ENCODE measurements around the gene SAMM50. TPM values are rescaled to one million over a fixed set of nuclear protein-coding genes. Genes with fewer than 3 reads are reported as not detected.

Gene SAMM50
- total RNA-seq, 8 experiments from 2014 or later, result 38.8 to 64.8 (median 55.7) TPM

DNA sequence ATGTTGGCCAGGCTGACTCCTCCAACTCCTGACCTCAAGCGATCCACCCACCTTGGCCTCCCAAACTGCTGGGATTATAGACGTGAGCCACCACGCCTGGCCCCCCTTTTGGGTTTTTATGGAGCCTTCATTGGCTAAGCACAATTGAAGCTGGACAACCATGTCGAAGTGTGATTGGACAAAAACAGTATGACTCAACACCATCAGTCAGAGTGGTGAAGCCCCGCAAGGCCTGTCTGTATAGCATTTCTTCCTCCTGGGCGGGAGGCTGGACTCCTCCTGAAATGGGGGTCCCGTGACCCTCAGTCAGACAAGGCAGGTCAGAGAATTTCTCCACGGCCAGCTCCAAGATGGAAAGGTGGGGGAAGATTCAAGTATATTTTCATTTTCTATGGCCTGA is 65.7 kb downstream of the SAMM50 start:
- peaks cover 0 to 10% of the 10 kb centered on the region in 2 donors for H3K4me1 ChIP-seq (replicated peaks in 1 of 2)
- H3K4me3 ChIP-seq, result no peak overlapping the region
- 63 to 100% (median 85%) methylated on average over 1 to 6 of the region's 8 CpGs; no CpG with 5 or more reads in 2 of the 10 experiments for WGBS, 10 experiments
- peak in 2 of 8 experiments; percentile 12 to 41 for ATAC-seq (replicated peaks in 6 of 8)
- in situ Hi-C loops (cut with MboI; ENCODE audit: low pct_unique_long_range_greater_than_20kb in 2 of 9, low sequenced_read_pairs in 9 of 9, unreplicated experiment in 9 of 9), result loop anchor here in 1 of 9 experiments (25.0 kb wide), 1 partner anchor 616 kb away; no protein-coding TSS in a partner anchor
- H3K27ac ChIP-seq, result no peak overlapping the region

DNA sequence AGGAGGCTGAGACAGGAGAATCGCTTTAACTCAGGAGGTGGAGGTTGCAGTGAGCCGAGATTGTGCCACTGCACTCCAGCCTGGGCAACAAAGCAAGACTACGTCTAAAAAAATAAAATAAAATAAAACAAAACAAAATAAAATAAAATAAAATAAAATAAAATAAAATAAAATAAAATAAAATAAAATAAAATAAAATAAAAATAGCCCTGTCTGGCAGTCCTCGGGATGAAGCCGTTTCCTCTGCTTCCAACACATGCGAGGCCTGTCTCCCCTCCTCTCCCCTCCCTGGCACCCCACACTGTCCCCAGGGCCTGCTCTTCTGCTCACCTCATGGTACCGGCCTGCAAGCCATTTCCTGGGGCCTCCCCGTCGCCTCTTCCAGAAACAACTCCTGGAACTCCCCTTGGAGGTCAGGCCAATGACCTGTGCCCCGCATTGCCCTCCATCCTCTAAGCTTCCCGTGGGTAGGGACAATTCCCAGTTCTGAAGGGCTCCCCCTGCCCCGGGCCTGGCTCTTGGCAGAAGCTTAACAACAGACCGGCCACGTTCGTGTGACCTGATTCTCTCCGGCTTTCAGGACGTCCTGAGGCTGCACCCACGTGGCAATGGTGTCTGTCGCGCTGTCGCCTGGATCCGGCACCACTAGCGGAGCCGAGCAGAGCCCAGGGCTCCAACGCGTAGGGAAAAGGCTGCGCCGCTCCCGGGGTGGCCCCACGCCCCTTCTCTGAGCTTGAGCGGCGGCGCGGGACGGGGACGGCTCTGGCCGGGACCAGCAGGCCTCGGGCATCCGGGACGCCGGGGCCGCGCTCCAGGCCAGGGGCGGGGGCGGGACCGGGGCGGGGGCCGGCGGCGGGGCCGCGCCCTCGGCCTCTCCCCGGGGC is 68.4 kb downstream of the SAMM50 start:
- peak overlapping the region in 3 of 5 donors; percentile 20 to 24 (median 20) for H3K4me3 ChIP-seq
- in situ Hi-C loops (cut with MboI; ENCODE audit: low pct_unique_long_range_greater_than_20kb in 2 of 9, low sequenced_read_pairs in 9 of 9, unreplicated experiment in 9 of 9), result loop anchor here in 1 of 9 experiments (25.0 kb wide), 1 partner anchor 614 kb away; no protein-coding TSS in a partner anchor
- H3K27ac ChIP-seq, result no peak overlapping the region
- peak; percentile 14 to 82 (median 68) for ATAC-seq (replicated peaks in 6 of 8)
- peaks cover 0 to 10% of the 10 kb centered on the region in 2 donors for H3K4me1 ChIP-seq (replicated peaks in 1 of 2)
- WGBS, 10 experiments, result 31 to 100% (median 70%) methylated on average over 1 to 16 of the region's 54 CpGs; no CpG with 5 or more reads in 1 of the 10 experiments

DNA sequence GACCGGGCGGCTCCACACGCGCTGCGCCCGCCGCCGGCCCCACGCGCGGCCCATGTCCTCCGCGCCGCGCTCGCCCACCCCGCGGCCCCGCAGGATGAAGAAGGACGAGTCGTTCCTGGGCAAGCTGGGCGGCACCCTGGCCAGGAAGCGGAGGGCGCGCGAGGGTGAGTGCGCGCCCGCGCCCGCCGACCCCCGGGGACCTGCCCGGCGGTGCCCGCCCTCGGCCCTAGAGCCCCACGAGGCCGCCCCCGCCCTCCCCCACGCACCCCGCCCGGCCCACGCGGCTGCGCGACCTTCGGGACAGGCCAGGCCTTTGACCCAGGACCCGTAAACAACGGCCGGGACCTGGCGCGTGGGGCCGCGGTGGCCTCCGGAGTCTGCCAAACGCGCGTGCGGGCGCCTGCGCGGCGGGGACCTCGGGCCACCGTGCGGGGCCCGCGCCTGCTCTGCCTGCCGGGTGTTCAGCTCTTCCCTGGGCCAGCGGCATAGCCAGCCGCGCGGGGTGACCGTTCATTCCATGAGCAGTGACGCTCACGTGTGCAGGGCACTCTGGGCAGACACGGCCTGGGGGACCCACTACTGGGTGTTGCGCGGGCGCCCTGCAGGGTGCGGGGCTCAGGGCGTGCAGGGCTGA is 69.2 kb downstream of the SAMM50 start, which contains the start of gene PARVB:
PARVB (plus strand) TSS at position 15 of the 634 bp plus-strand sequence; CDS start at position 53, 38 bp downstream.
- Histone ChIP-seq H3K4me1 (replicated peaks in 1 of 2) (peaks cover 0 to 10% of the 10 kb centered on the region in 2 donors), H3K4me3 (peak within 1 kb of the TSS in 3 of 5 donors; percentile 20 to 24 (median 20)), H3K27ac (no peak within 1 kb of the TSS)
- 0% methylated on average over 2 to 3 of the region's 83 CpGs; no CpG with 5 or more reads in 8 of the 10 experiments for WGBS, 10 experiments
- ATAC-seq (replicated peaks in 6 of 8), result peak in 7 of 8 experiments; percentile 2 to 56 (median 18)
- in situ Hi-C loops (cut with MboI; ENCODE audit: low pct_unique_long_range_greater_than_20kb in 2 of 9, low sequenced_read_pairs in 9 of 9, unreplicated experiment in 9 of 9), result loop anchor here in 1 of 9 experiments (25.0 kb wide), 1 partner anchor 613 kb away; no protein-coding TSS in a partner anchor

DNA sequence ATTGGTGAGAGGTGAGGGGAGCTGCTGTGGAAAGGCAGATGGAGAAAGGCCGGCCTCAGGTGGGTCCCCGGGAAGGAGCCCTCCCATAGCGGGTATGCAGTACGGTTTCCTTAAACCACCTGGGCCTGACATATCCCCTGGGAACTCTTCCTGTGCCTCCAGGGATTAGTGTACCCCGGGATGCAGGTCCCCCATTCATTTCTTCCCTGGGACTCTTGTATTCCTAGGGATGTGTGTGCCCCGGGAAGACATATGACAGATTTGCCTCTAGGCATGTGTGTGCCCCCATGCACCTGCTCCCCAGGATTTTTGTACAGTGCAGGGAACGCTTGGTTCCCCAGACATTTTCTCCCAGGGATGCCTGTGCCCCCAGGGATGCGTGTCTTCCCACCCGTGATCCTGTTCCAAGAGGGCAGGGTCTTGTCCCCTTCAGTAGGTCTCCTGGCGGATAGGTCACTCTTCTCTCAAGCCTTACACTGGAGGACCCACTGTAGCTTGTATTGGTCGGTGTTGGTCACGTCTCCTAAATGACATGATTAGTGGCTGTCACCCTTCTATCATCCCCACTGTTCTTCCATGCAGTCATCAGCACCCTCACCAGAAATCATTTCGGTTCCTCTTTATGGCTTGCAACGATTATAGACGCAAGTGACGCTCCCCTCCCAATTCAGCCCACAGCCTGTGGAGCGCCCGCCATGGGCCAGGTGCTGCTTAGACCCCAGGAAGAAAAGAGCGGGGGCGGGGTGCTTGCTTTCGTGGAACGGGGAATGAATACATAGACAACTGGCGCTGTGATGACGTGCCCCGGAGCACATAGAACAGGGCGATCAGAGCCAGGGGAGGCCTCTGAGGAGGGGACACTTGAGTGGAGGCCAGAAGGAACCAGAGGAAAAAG is 70.2 kb downstream of the SAMM50 start:
- WGBS, 10 experiments, result 44 to 98% (median 83%) methylated on average over 2 to 20 of the region's 26 CpGs; no CpG with 5 or more reads in 2 of the 10 experiments
- Histone ChIP-seq H3K4me3 (no peak overlapping the region), H3K4me1 (replicated peaks in 1 of 2) (peaks cover 0 to 10% of the 10 kb centered on the region in 2 donors), H3K27ac (no peak overlapping the region)
- no peak for ATAC-seq (replicated peaks in 6 of 8)
- in situ Hi-C loops (cut with MboI; ENCODE audit: low pct_unique_long_range_greater_than_20kb in 2 of 9, low sequenced_read_pairs in 9 of 9, unreplicated experiment in 9 of 9), result no loop called here

DNA sequence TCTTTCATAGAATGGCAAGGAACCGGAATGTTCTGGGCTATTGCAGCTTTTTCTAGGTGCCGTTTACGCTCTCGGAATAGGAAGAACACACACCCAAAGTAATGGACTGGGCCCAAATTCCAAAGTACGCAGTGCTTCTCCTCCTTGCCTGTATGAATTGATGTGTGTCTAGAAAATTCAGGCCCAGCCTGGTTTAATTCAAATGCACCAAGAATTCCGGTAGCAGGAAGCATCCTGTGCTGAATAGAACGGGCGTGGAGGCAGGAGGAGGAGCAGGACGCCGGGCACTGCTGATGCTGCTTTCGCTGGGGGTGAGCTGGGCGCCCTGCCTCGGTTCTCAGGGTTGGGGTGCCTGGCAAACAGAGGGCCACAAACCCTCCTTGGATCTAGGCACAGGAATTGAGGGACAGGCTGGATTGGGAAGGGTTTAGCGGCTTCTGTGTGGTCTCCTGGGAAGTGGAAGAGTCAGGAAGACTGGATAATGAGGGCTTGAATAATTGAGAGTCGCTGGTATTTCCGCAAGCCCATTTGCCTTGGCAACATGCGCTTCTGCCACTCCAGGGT is 70.9 kb downstream of the SAMM50 start:
- WGBS, 10 experiments, result 4 to 100% (median 81%) methylated on average over 1 to 7 of the region's 17 CpGs; no CpG with 5 or more reads in 3 of the 10 experiments
- ATAC-seq (replicated peaks in 6 of 8), result peak in 3 of 8 experiments; percentile 32 to 57 (median 44)
- Histone ChIP-seq H3K4me1 (replicated peaks in 1 of 2) (peaks cover 2 to 10% of the 10 kb centered on the region in 2 donors), H3K4me3 (no peak overlapping the region), H3K27ac (no peak overlapping the region)
- in situ Hi-C loops (cut with MboI; ENCODE audit: low pct_unique_long_range_greater_than_20kb in 2 of 9, low sequenced_read_pairs in 9 of 9, unreplicated experiment in 9 of 9), result no loop called here

DNA sequence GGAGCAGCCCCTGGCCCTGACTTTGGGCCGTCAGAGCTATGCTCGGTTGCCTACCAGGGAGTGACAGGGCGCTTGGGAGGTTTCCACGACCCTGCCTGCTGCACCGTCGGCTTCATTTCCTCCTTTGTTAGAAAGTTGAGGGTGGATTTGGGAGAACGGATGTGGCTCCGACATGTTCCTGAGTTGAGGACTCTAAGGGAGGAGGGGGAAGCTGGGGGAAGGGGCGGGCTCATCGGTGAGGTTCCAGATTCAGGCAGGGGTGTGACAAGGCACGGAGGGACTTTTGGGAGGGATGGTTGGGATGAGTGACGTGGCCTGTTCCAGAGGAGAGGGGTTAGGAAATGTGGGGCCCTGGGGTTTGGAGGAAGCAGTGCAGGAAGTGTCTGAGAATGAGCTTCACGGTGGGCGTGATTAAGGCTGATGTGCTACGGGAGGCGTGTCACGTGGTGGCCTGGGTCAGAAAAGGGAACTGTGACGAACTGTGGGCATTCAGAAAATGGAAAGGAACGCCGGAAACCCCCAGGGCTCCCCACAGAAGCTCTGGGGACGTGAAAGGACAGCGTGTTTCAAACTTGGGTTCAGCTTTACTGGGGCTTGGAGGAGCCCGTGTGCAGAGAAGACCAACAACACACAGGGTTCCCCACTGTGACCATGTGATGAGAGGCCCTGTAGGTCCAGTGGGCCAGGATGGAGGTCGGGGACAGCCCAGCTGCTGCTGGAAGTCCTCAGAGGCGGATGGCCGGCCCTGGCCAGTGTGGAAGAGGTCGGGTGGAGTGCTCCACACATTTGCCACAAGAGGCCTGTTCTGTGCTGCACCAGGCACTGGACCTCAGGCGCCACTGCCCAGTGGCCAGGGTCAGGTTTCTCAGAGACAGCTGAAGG is 71.6 kb downstream of the SAMM50 start:
- no peak overlapping the region for H3K27ac ChIP-seq
- H3K4me1 ChIP-seq (replicated peaks in 1 of 2), result peaks cover 7 to 13% of the 10 kb centered on the region in 2 donors
- in situ Hi-C loops (cut with MboI; ENCODE audit: low pct_unique_long_range_greater_than_20kb in 2 of 9, low sequenced_read_pairs in 9 of 9, unreplicated experiment in 9 of 9), result no loop called here
- peak in 2 of 8 experiments; percentile 33 to 61 for ATAC-seq (replicated peaks in 6 of 8)
- no peak overlapping the region for H3K4me3 ChIP-seq
- WGBS, 10 experiments, result 2 to 100% (median 80%) methylated on average over 1 to 10 of the region's 28 CpGs; no CpG with 5 or more reads in 3 of the 10 experiments

DNA sequence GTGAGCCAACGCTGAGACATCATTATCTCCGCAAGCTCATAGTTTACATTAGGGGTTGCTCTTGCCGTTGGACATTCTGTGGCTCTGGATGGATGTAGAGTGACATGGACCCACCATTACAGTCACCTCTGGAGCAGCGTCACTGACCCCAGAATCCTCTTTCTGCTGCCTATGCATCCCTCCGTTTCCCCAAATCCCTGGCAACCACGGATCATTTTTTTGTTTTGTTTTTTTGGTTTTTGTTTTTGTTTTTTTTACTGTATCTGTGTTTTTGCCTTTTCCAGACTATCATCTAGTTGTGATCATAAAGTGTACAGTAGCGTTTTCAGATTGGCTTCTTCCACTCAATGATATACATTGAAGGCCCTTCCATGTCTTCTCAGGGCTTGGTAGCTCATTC is 72.8 kb downstream of the SAMM50 start:
- no peak for ATAC-seq (replicated peaks in 6 of 8)
- H3K27ac ChIP-seq, result no peak overlapping the region

DNA sequence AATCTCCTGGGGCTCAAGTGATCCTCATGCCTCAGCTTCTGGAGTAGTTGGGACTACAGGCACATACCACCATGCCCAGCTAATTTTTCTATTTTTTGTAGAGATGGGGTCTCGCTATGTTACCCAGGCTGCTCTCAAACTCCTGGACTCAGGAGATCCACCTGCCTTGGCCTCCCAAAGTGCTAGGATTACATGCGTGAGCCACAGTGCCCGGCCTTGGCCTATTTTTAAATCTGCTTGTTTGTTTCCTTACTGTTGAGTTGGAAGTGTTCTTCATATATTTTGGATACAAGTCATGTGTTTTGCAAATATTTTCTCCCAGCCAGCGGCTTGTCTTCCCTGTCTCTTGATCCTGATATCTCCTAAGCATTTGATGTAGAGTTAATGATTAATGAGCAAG is 73.8 kb downstream of the SAMM50 start:
- H3K4me3 ChIP-seq, result no peak overlapping the region
- WGBS, 10 experiments, result 83 to 100% (median 100%) methylated on average over 1 to 4 of the region's 4 CpGs; no CpG with 5 or more reads in 1 of the 10 experiments
- H3K27ac ChIP-seq, result no peak overlapping the region
- no peak for ATAC-seq (replicated peaks in 6 of 8)
- in situ Hi-C loops (cut with MboI; ENCODE audit: low pct_unique_long_range_greater_than_20kb in 2 of 9, low sequenced_read_pairs in 9 of 9, unreplicated experiment in 9 of 9), result no loop called here
- H3K4me1 ChIP-seq (replicated peaks in 1 of 2), result peaks cover 7 to 12% of the 10 kb centered on the region in 2 donors

More for the DNA sequence above, 72.8 kb downstream of the SAMM50 start:
- in situ Hi-C loops (cut with MboI; ENCODE audit: low pct_unique_long_range_greater_than_20kb in 2 of 9, low sequenced_read_pairs in 9 of 9, unreplicated experiment in 9 of 9), result no loop called here
- Histone ChIP-seq H3K4me1 (replicated peaks in 1 of 2) (peaks cover 12 to 13% of the 10 kb centered on the region in 2 donors), H3K4me3 (no peak overlapping the region)
- WGBS, 10 experiments, result 68 to 100% (median 83%) methylated on average over 1 to 6 of the region's 7 CpGs

DNA sequence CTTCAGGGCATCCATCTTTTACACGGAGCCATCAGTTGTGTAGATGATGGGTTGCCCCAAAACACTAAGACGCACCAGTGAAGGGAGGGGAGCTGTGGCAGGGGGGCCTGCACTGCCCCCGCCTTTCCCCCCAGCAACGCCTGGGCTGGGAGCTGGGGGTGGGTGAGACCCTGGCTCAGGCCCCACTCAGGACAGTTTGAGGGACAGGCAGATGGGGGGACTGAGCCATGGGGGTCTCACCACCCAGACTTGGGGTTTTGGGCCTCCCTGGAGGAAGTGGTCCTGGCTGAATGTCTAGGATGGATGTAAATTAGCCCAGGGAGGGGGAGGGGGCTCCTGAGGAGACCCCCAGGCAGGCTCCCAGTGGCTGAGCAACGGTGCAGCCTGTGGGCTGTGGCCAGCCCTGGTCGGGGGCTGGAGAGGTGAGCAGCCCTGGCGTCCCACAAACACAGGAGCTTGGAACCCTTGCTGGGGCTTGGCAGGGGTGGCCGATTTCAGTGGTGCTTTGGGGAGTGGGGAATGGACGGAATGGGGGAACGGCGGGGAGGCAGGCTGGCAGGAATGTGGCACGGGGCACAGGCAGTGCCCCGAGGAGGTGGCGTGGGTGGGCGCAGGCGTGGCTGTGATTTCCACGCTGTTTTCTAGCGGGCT is 74.9 kb downstream of the SAMM50 start:
- WGBS, 10 experiments, result 71 to 100% methylated on average over 1 to 2 of the region's 18 CpGs; no CpG with 5 or more reads in 8 of the 10 experiments
- in situ Hi-C loops (cut with MboI; ENCODE audit: low pct_unique_long_range_greater_than_20kb in 2 of 9, low sequenced_read_pairs in 9 of 9, unreplicated experiment in 9 of 9), result no loop called here
- Histone ChIP-seq H3K27ac (no peak overlapping the region), H3K4me1 (replicated peaks in 1 of 2) (peaks cover 3 to 12% of the 10 kb centered on the region in 2 donors), H3K4me3 (no peak overlapping the region)
- no peak for ATAC-seq (replicated peaks in 6 of 8)

DNA sequence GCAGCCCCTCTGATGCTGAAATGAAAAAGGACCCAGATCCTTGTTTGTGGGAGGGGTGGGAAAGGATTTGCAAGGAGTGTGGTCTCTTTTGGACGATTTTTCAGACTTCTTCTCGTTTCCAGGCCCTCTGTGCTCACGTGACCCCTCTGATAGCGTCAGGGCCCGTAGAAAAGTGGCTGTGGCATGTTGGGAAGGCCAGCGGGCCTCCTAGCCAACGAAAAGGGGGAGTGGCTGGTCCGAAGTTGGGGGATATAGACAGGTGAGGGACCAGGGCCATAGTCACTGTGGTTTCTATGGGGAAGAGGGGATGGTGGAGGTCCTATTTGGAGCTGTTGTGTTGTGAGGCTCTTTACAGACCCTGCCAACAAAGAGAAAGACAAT is 75.5 kb downstream of the SAMM50 start:
- ATAC-seq (replicated peaks in 6 of 8), result no peak
- WGBS, 10 experiments, result 80% methylated on average over 1 of the region's 8 CpGs; no CpG with 5 or more reads in 9 of the 10 experiments
- Histone ChIP-seq H3K4me3 (no peak overlapping the region), H3K4me1 (replicated peaks in 1 of 2) (peaks cover 3 to 12% of the 10 kb centered on the region in 2 donors), H3K27ac (no peak overlapping the region)
- in situ Hi-C loops (cut with MboI; ENCODE audit: low pct_unique_long_range_greater_than_20kb in 2 of 9, low sequenced_read_pairs in 9 of 9, unreplicated experiment in 9 of 9), result no loop called here
